ENCODE data around the gene CMBL. TPM values are rescaled to one million over a fixed set of nuclear protein-coding genes. Genes with fewer than 3 reads are reported as not detected.

CMBL gene
- total and polyA plus RNA-seq, 7 donors, result 8.1 to 261 (median 21.3) TPM

- Histone ChIP-seq H3K36me3 (no peaks in the 10 kb centered on the region), H3K27ac (peak overlapping the region in 1 of 4 donors; percentile 1), H3K27me3 (no peaks in the 10 kb centered on the region), H3K4me1 (peaks cover 0 to 18% (median 8%) of the 10 kb centered on the region in 4 donors), H3K9me3 (no peaks in the 10 kb centered on the region), H3K4me3 (no peak overlapping the region)
- no peak for DNase-seq
- intact Hi-C loops (cut with DNase I), result no loop called here
- TF ChIP-seq CTCF (IDR thresholded peaks at IDR 0.05), result no peak
- no peak for TF ChIP-seq POLR2AphosphoS5 (IDR thresholded peaks at IDR 0.05)
- TF ChIP-seq POLR2A (IDR thresholded peaks at IDR 0.05), result no peak
- no peak for TF ChIP-seq EP300 (IDR thresholded peaks at IDR 0.05)
- 72 to 77% methylated on average over 6 of the region's 6 CpGs for WGBS, 2 donors
These were observed 17.0 kb upstream of the CMBL start for GRCh38 chr5:10324518-10325370.

GRCh38 chr5:10323588-10324488 is 16.1 kb upstream of the CMBL start:
- 84 to 85% methylated on average over 6 of the region's 6 CpGs for WGBS, 2 donors

GRCh38 chr5:10321882-10322281 is 14.2 kb upstream of the CMBL start:
- intact Hi-C loops (cut with DNase I), result no loop called here
- H3K27ac ChIP-seq, result no peak overlapping the region
- H3K36me3 ChIP-seq, result no peaks in the 10 kb centered on the region
- peaks cover 0 to 7% (median 0%) of the 10 kb centered on the region in 4 donors for H3K4me1 ChIP-seq
- H3K9me3 ChIP-seq, result no peaks in the 10 kb centered on the region
- no peak for DNase-seq
- 83 to 87% methylated on average over 9 of the region's 9 CpGs for WGBS, 2 donors
- H3K27me3 ChIP-seq, result no peaks in the 10 kb centered on the region
- no peak overlapping the region for H3K4me3 ChIP-seq
- TF ChIP-seq POLR2A (IDR thresholded peaks at IDR 0.05) (no peak), EP300 (IDR thresholded peaks at IDR 0.05) (no peak), POLR2AphosphoS5 (IDR thresholded peaks at IDR 0.05) (no peak), CTCF (IDR thresholded peaks at IDR 0.05) (no peak)

More at GRCh38 chr5:10323588-10324488, 16.1 kb upstream of the CMBL start:
- intact Hi-C loops (cut with DNase I), result no loop called here
- H3K27ac ChIP-seq, result no peak overlapping the region
- no peaks in the 10 kb centered on the region for H3K9me3 ChIP-seq
- DNase-seq, result no peak
- no peaks in the 10 kb centered on the region for H3K27me3 ChIP-seq
- H3K4me1 ChIP-seq, result peaks cover 0 to 9% (median under 1%) of the 10 kb centered on the region in 4 donors
- no peak overlapping the region for H3K4me3 ChIP-seq
- no peaks in the 10 kb centered on the region for H3K36me3 ChIP-seq
- TF ChIP-seq POLR2A (IDR thresholded peaks at IDR 0.05) (no peak), POLR2AphosphoS5 (IDR thresholded peaks at IDR 0.05) (no peak), EP300 (IDR thresholded peaks at IDR 0.05) (no peak), CTCF (IDR thresholded peaks at IDR 0.05) (no peak)

- peak; percentile 15 for DNase-seq
- Histone ChIP-seq H3K27me3 (no peaks in the 10 kb centered on the region), H3K4me1 (peaks cover 0 to 7% (median 0%) of the 10 kb centered on the region in 4 donors), H3K4me3 (no peak overlapping the region), H3K36me3 (no peaks in the 10 kb centered on the region), H3K9me3 (no peaks in the 10 kb centered on the region), H3K27ac (no peak overlapping the region)
- 63 to 66% methylated on average over 3 of the region's 3 CpGs for WGBS, 2 donors
- intact Hi-C loops (cut with DNase I), result no loop called here
- no peak for TF ChIP-seq EP300 (IDR thresholded peaks at IDR 0.05)
- no peak for TF ChIP-seq POLR2A (IDR thresholded peaks at IDR 0.05)
These were observed 13.1 kb upstream of the CMBL start for GRCh38 chr5:10320793-10321192.
